ENCODE results near the gene RNF26. TPM values are rescaled to one million over a fixed set of nuclear protein-coding genes. Genes with fewer than 3 reads are reported as not detected.

The RNF26 gene
- total RNA-seq, 1 donor from 2014 or later = 20.6 TPM

- DNase-seq (ENCODE audit: low spot score) = no peak
Measured at GRCh38 chr11:119350302-119350701, 16.0 kb downstream of the RNF26 start.

- no peak for DNase-seq (ENCODE audit: low spot score)
Measured at GRCh38 chr11:119351232-119351631, 16.9 kb downstream of the RNF26 start.

- no peak for DNase-seq (ENCODE audit: low spot score)
Measured at GRCh38 chr11:119352857-119353260, 18.5 kb downstream of the RNF26 start.

- DNase-seq (ENCODE audit: low spot score) = no peak
Measured at GRCh38 chr11:119355091-119355843, 20.9 kb downstream of the RNF26 start.

- peak; percentile 95 for DNase-seq (ENCODE audit: low spot score)
Measured at GRCh38 chr11:119356349-119357031, 22.2 kb downstream of the RNF26 start.

GRCh38 chr11:119357074-119357473 is 22.7 kb downstream of the RNF26 start:
- no peak for DNase-seq (ENCODE audit: low spot score)

- no peak for DNase-seq (ENCODE audit: low spot score)
Measured at GRCh38 chr11:119359365-119360214, 25.3 kb downstream of the RNF26 start.

GRCh38 chr11:119361056-119361787 is 26.9 kb downstream of the RNF26 start:
- DNase-seq (ENCODE audit: low spot score) = no peak

- DNase-seq (ENCODE audit: low spot score) = no peak
Measured at GRCh38 chr11:119361941-119362725, 27.8 kb downstream of the RNF26 start.

- no peak for DNase-seq (ENCODE audit: low spot score)
Measured at GRCh38 chr11:119362741-119363080, 28.4 kb downstream of the RNF26 start.

- no peak for DNase-seq (ENCODE audit: low spot score)
Measured at GRCh38 chr11:119363081-119363850, 28.9 kb downstream of the RNF26 start.

GRCh38 chr11:119363851-119364590 is 29.7 kb downstream of the RNF26 start:
- no peak for DNase-seq (ENCODE audit: low spot score)

GRCh38 chr11:119365071-119365591 is 30.8 kb downstream of the RNF26 start:
- no peak for DNase-seq (ENCODE audit: low spot score)

- no peak for DNase-seq (ENCODE audit: low spot score)
Measured at GRCh38 chr11:119366690-119367620, 32.6 kb downstream of the RNF26 start.

GRCh38 chr11:119367661-119368120 is 33.4 kb downstream of the RNF26 start:
- DNase-seq (ENCODE audit: low spot score) = no peak

GRCh38 chr11:119368121-119369034 is 34.1 kb downstream of the RNF26 start:
- no peak for DNase-seq (ENCODE audit: low spot score)
